HepG2 (cell line): Measurements from ENCODE around the gene ACAP1. TPM values are rescaled to one million over a fixed set of nuclear protein-coding genes. Genes with fewer than 3 reads are reported as not detected.

Experiments used
- BCL6 ChIP-seq: IDR thresholded peaks from 2 replicates; pipeline ENCODE4 v1.6.1; 2016; ENCODE audit warnings: missing genetic modification reagents, missing compliant biosample characterization
- ESRRA ChIP-seq: sonication (generic); formaldehyde crosslinking; IDR thresholded peaks from 2 replicates; pipeline ENCODE4 v1.5.1; 2020; ENCODE audit warnings: mild to moderate bottlenecking, low read depth, missing genetic modification reagents
- GATAD2A ChIP-seq: IDR thresholded peaks from 2 replicates; pipeline ENCODE4 v1.6.1; 2016
- MXD4 ChIP-seq: IDR thresholded peaks from 2 replicates; pipeline ENCODE4 v1.6.1; 2016; ENCODE audit warnings: mild to moderate bottlenecking, missing biosample characterization, missing genetic modification reagents
- POGK ChIP-seq: sonication (generic); formaldehyde crosslinking; conservative IDR thresholded peaks from 2 replicates; pipeline ENCODE4 v1.8.0; 2022; ENCODE audit warnings: mild to moderate bottlenecking, moderate library complexity, missing genetic modification reagents
- POLR2AphosphoS5 ChIP-seq: IDR thresholded peaks from 2 replicates; pipeline ENCODE4 v1.6.1; 2012; ENCODE audit warnings: low read depth, low read length
- TBX2 ChIP-seq: sonication (generic); formaldehyde crosslinking; IDR thresholded peaks from 2 replicates; pipeline ENCODE4 v1.5.0; 2020; ENCODE audit warnings: missing genetic modification reagents, mild to moderate bottlenecking, borderline replicate concordance
- TCF12 ChIP-seq, 2 experiments: fragments of 450-650 bp in 1 of 2; sonication (generic) in 1 of 2; formaldehyde crosslinking in 1 of 2; IDR thresholded peaks; 2 replicates each; pipeline versions ENCODE4 v1.6.1 to v1.8.0; 2017 to 2022; ENCODE audit warnings: antibody characterized with exemption in 1 of 2, mild to moderate bottlenecking in 1 of 2, missing genetic modification reagents in 1 of 2, moderate library complexity in 1 of 2
- ZFP90 ChIP-seq: sonication (generic); formaldehyde crosslinking; IDR thresholded peaks from 2 replicates; pipeline ENCODE4 v1.8.0; 2022; ENCODE audit warnings: missing genetic modification reagents, mild to moderate bottlenecking, inconsistent platforms, borderline replicate concordance
- ZNF274 ChIP-seq: sonication (generic); formaldehyde crosslinking; IDR thresholded peaks from 2 replicates; pipeline ENCODE4 v1.5.1; 2020; ENCODE audit warnings: mild to moderate bottlenecking, missing genetic modification reagents
- ZNF326 ChIP-seq: sonication (generic); formaldehyde crosslinking; IDR thresholded peaks from 2 replicates; pipeline ENCODE4 v1.4.0; 2020; ENCODE audit warnings: missing genetic modification reagents, borderline replicate concordance
- ZNF547 ChIP-seq: sonication (generic); formaldehyde crosslinking; IDR thresholded peaks from 2 replicates; pipeline ENCODE4 v1.5.1; 2020; ENCODE audit warnings: mild to moderate bottlenecking, missing genetic modification reagents
- polyA plus RNA-seq, 8 experiments: library from polyadenylated mRNA; depleted of rRNA in 3 of 8; stranded (reverse) in 7 of 8; unstranded in 1 of 8; fragments of >200 nt; fragmentation: Illumina TruSeq in 4 of 8; extraction: Trizol in 4 of 8; gene quantifications; 2 replicates each; pipeline versions ENCODE4 v1.2.1 to v1.2.3, GENCODE V29; 2011 to 2016; ENCODE audit warnings: low read depth in 4 of 8, missing spikeins in 1 of 8, mixed read lengths in 1 of 8; ENCODE audit not compliant: insufficient read depth in 1 of 8
- total RNA-seq, 5 experiments: library from RNA; depleted of rRNA; stranded (reverse); fragments of >200 nt; fragmentation: Illumina TruSeq; extraction: Trizol; gene quantifications; 2 replicates each; pipeline ENCODE4 v1.2.3, GENCODE V29; 2016; ENCODE audit warnings: low read depth in 1 of 5
- TF ChIP-seq, protein P1 (sequence below): sonication (generic); formaldehyde crosslinking; IDR thresholded peaks from one replicate; pipeline ENCODE4 v1.5.1; 2020; ENCODE audit warnings: mild to moderate bottlenecking, missing genetic modification reagents; ENCODE audit errors: not compliant biosample characterization
- TF ChIP-seq, protein P2 (sequence below): sonication (generic); formaldehyde crosslinking; conservative IDR thresholded peaks from 2 replicates; pipeline ENCODE4 v1.4.0; 2020; ENCODE audit warnings: mild to moderate bottlenecking, missing genetic modification reagents, moderate library complexity

Gene ACAP1
- total and polyA plus RNA-seq, 2 of the 13 experiments (the other 11 are each of a cell fraction or from before 2014, with no cell fraction given), result 1.3 to 2.5 TPM

DNA sequence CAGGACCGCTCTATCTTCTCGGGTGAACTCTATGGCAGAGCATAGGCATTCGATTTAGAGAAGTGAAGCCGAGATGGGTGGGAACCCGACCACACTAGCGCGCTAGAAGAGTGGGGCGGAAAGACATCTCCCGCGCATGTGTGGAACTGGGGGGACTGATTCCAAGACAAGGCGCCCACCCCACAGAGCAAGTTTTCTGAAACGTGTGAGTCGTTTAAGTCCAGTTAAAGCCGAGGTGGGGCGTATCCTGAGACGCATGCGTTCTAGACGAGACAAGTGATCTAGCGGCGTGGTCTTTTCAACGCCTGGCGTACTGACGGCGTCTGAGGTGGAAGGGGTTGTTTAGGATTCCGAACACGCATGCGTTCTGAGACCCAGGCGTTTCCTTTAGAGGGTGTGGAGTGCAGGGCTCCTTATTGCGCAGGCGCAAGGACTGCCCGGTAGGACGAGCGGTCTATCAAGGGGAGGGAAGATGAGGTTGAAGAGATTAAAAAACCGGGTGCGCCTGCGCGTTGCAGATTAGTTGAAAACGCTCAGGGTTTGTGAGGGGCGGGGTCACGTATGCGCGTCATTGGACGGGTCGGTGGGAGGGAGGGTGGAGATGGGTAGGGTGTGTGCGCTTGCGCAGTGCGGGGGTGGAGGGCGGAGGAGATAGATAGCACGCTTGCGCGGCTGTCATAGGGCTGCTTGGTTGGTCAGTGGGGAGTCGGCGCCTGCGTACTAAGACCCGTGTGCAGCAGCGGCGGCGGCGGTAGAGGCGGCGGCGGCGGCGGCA lies 29.2 kb upstream of the ACAP1 start, which contains the start of gene EIF5A (continued):
- TF ChIP-seq, protein P1, sequence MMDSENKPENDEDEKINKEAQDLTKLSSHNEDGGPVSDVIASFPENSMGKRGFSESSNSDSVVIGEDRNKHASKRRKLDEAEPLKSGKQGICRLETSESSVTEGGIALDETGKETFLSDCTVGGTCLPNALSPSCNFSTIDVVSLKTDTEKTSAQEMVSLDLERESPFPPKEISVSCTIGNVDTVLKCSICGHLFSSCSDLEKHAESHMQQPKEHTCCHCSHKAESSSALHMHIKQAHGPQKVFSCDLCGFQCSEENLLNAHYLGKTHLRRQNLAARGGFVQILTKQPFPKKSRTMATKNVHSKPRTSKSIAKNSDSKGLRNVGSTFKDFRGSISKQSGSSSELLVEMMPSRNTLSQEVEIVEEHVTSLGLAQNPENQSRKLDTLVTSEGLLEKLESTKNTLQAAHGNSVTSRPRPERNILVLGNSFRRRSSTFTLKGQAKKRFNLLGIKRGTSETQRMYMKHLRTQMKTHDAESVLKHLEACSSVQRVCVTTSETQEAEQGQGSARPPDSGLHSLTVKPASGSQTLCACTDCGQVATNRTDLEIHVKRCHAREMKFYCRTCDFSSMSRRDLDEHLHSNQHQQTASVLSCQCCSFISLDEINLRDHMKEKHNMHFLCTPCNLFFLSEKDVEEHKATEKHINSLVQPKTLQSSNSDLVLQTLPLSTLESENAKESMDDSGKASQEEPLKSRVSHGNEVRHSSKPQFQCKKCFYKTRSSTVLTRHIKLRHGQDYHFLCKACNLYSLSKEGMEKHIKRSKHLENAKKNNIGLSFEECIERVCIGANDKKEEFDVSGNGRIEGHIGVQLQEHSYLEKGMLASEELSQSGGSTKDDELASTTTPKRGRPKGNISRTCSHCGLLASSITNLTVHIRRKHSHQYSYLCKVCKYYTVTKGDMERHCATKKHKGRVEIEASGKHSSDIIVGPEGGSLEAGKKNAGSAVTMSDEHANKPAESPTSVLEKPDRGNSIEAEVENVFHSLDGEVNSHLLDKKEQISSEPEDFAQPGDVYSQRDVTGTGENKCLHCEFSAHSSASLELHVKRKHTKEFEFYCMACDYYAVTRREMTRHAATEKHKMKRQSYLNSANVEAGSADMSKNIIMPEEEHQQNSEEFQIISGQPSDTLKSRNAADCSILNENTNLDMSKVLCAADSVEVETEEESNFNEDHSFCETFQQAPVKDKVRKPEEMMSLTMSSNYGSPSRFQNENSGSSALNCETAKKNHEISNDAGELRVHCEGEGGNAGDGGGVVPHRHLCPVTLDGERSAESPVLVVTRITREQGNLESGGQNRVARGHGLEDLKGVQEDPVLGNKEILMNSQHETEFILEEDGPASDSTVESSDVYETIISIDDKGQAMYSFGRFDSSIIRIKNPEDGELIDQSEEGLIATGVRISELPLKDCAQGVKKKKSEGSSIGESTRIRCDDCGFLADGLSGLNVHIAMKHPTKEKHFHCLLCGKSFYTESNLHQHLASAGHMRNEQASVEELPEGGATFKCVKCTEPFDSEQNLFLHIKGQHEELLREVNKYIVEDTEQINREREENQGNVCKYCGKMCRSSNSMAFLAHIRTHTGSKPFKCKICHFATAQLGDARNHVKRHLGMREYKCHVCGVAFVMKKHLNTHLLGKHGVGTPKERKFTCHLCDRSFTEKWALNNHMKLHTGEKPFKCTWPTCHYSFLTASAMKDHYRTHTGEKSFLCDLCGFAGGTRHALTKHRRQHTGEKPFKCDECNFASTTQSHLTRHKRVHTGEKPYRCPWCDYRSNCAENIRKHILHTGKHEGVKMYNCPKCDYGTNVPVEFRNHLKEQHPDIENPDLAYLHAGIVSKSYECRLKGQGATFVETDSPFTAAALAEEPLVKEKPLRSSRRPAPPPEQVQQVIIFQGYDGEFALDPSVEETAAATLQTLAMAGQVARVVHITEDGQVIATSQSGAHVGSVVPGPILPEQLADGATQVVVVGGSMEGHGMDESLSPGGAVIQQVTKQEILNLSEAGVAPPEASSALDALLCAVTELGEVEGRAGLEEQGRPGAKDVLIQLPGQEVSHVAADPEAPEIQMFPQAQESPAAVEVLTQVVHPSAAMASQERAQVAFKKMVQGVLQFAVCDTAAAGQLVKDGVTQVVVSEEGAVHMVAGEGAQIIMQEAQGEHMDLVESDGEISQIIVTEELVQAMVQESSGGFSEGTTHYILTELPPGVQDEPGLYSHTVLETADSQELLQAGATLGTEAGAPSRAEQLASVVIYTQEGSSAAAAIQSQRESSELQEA (CRISPR knock-in tag), result peak; percentile 73
- TF ChIP-seq ZNF326 (no peak), TBX2 (CRISPR knock-in tag) (peak; percentile 67), ESRRA (CRISPR knock-in tag) (0 out of 2 replicates have a peak, but pooled peaks have one; percentile 58), ZFP90 (peak; percentile 39; the same call in 1 of the 2 replicates), POLR2AphosphoS5 (peak; percentile 97), ZNF547 (CRISPR knock-in tag) (peak; percentile 79; the same call in 1 of the 2 replicates), ZNF274 (CRISPR knock-in tag) (0 out of 2 replicates have a peak, but pooled peaks have one; percentile 61), TCF12 (IDR thresholded peaks at IDR 0.05) (no peak), TCF12 (CRISPR knock-in tag; IDR thresholded peaks at IDR 0.05) (no peak), GATAD2A (peak; percentile 46; the same call in 1 of the 2 replicates), POGK (CRISPR knock-in tag) (0 out of 2 replicates have a peak, but pooled peaks have one; percentile 12), MXD4 (CRISPR knock-in tag) (peak; percentile 61), BCL6 (peak; percentile 21; the same call in 1 of the 2 replicates)
- TF ChIP-seq, protein P2, sequence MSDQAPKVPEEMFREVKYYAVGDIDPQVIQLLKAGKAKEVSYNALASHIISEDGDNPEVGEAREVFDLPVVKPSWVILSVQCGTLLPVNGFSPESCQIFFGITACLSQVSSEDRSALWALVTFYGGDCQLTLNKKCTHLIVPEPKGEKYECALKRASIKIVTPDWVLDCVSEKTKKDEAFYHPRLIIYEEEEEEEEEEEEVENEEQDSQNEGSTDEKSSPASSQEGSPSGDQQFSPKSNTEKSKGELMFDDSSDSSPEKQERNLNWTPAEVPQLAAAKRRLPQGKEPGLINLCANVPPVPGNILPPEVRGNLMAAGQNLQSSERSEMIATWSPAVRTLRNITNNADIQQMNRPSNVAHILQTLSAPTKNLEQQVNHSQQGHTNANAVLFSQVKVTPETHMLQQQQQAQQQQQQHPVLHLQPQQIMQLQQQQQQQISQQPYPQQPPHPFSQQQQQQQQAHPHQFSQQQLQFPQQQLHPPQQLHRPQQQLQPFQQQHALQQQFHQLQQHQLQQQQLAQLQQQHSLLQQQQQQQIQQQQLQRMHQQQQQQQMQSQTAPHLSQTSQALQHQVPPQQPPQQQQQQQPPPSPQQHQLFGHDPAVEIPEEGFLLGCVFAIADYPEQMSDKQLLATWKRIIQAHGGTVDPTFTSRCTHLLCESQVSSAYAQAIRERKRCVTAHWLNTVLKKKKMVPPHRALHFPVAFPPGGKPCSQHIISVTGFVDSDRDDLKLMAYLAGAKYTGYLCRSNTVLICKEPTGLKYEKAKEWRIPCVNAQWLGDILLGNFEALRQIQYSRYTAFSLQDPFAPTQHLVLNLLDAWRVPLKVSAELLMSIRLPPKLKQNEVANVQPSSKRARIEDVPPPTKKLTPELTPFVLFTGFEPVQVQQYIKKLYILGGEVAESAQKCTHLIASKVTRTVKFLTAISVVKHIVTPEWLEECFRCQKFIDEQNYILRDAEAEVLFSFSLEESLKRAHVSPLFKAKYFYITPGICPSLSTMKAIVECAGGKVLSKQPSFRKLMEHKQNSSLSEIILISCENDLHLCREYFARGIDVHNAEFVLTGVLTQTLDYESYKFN (CRISPR knock-in tag), result peak; percentile 22; the same call in 1 of the 2 replicates
